Calu3 (cell line): ENCODE results near the gene CDH3. TPM values are rescaled to one million over a fixed set of nuclear protein-coding genes. Genes with fewer than 3 reads are reported as not detected.
"Not testable (repeated sequence)": the region's sequence is repeated elsewhere in the genome, so short reads cannot be mapped to it uniquely, and the experiment has no call there.

Source experiments
- BruUV-seq: library from RNA; stranded (reverse); fragments of 400-500 nt; replicated peaks from 2 replicates; lab custom pipeline; 2021; lab: Mats Ljungman, UMichigan
- CTCF ChIA-PET: fragments of 300-600 bp; sonication (Branson Sonifier 250); formaldehyde crosslinking; loops from one replicate; lab custom pipeline; 2022; ENCODE audit warnings: antibody characterized with exemption; lab: Charles Lee
- DNase-seq: peaks from one replicate; pipeline ENCODE4 v3.0.0; 2022
- H3K27ac Mint-ChIP-seq: one replicate; pipeline ENCODE4 v1.8.0; 2022; ENCODE audit warnings: mixed read lengths; ENCODE audit not compliant: unreplicated experiment
- H3K27me3 Mint-ChIP-seq: one replicate; pipeline ENCODE4 v1.8.0; 2022; ENCODE audit warnings: mixed read lengths; ENCODE audit not compliant: unreplicated experiment
- H3K36me3 Mint-ChIP-seq: one replicate; pipeline ENCODE4 v1.8.0; 2022; ENCODE audit warnings: mild to moderate bottlenecking, moderate library complexity, mixed read lengths; ENCODE audit not compliant: insufficient read depth, unreplicated experiment
- H3K4me1 Mint-ChIP-seq: one replicate; pipeline ENCODE4 v1.8.0; 2022; ENCODE audit warnings: mild to moderate bottlenecking, low read depth, mixed read lengths; ENCODE audit not compliant: unreplicated experiment
- H3K4me3 Mint-ChIP-seq: one replicate; pipeline ENCODE4 v1.8.0; 2022; ENCODE audit warnings: mild to moderate bottlenecking, low read depth, moderate library complexity, mixed read lengths; ENCODE audit not compliant: unreplicated experiment
- H3K9me3 Mint-ChIP-seq: one replicate; pipeline ENCODE4 v1.8.0; 2022; ENCODE audit warnings: low read depth, mixed read lengths; ENCODE audit not compliant: unreplicated experiment
- CTCF ChIP-seq: fragments of 200-600 bp; IDR thresholded peaks from one replicate; pipeline ENCODE4 v1.8.0; 2022; ENCODE audit warnings: antibody characterized with exemption; ENCODE audit not compliant: unreplicated experiment
- intact Hi-C: fragments of 100-400 bp; cut with micrococcal nuclease; formaldehyde crosslinking; loops from one replicate; pipeline ENCODE4 v1.10.0; 2022; ENCODE audit not compliant: unreplicated experiment
- total RNA-seq: library from RNA; stranded (reverse); gene quantifications from 2 replicates; pipeline ENCODE4 v1.2.3, GENCODE V29; 2022

Gene CDH3
- total RNA-seq, 1 experiment from 2014 or later, result 41.7 TPM

GRCh38 chr16:68715471-68715870 is 70.4 kb downstream of the CDH3 start:
- Mint-ChIP-seq H3K4me1 (peaks cover 15% of the 10 kb centered on the region), H3K36me3 (no peaks in the 10 kb centered on the region), H3K4me3 (no peak overlapping the region), H3K27me3 (no peaks in the 10 kb centered on the region), H3K27ac (no peak overlapping the region), H3K9me3 (no peaks in the 10 kb centered on the region)
- no TSS peak for BruUV-seq
- DNase-seq, result no peak
- TF ChIP-seq CTCF, result no peak
- intact Hi-C loops, result no loop called here
- CTCF ChIA-PET, result no interaction called here

- H3K9me3 Mint-ChIP-seq, H3K36me3 Mint-ChIP-seq, DNase-seq, H3K27me3 Mint-ChIP-seq, BruUV-seq, H3K27ac Mint-ChIP-seq, H3K4me1 Mint-ChIP-seq, H3K4me3 Mint-ChIP-seq, intact Hi-C loops: not testable (repeated sequence)
- CTCF ChIA-PET, result interaction anchor here (0.5 to 1.3 kb wide), 7 partner anchors 9 to 951 kb away, joined by 3 to 8 read pairs (median 3); partner anchors contain the start of gene CDH1
Observed at GRCh38 chr16:68716516-68716915, 71.4 kb downstream of the CDH3 start.

- H3K27me3 Mint-ChIP-seq, result no peaks in the 10 kb centered on the region
- CTCF ChIA-PET, result interaction anchor here (1.3 kb wide), 1 partner anchor 20 kb away, joined by 3 read pairs; the partner anchor contains the start of gene CDH1
- TF ChIP-seq CTCF, result no peak
- H3K36me3 Mint-ChIP-seq, result peaks cover 5% of the 10 kb centered on the region
- H3K9me3 Mint-ChIP-seq, result no peaks in the 10 kb centered on the region
- no peak overlapping the region for H3K27ac Mint-ChIP-seq
- no peaks in the 10 kb centered on the region for H3K4me1 Mint-ChIP-seq
- no TSS peak for BruUV-seq
- intact Hi-C loops, result no loop called here
- no peak for DNase-seq
- no peak overlapping the region for H3K4me3 Mint-ChIP-seq
Observed at GRCh38 chr16:68717684-68718083, 72.6 kb downstream of the CDH3 start.

GRCh38 chr16:68718590-68718989 is 73.5 kb downstream of the CDH3 start:
- intact Hi-C loops, result no loop called here
- H3K4me3 Mint-ChIP-seq, result no peak overlapping the region
- H3K4me1 Mint-ChIP-seq, result no peaks in the 10 kb centered on the region
- H3K27ac Mint-ChIP-seq, result no peak overlapping the region
- TF ChIP-seq CTCF, result no peak
- CTCF ChIA-PET, result no interaction called here
- H3K9me3 Mint-ChIP-seq, result no peaks in the 10 kb centered on the region
- DNase-seq, result no peak
- no peaks in the 10 kb centered on the region for H3K27me3 Mint-ChIP-seq
- peaks cover 5% of the 10 kb centered on the region for H3K36me3 Mint-ChIP-seq
- no TSS peak for BruUV-seq

GRCh38 chr16:68719993-68720489 is 74.9 kb downstream of the CDH3 start:
- H3K27me3 Mint-ChIP-seq, result no peaks in the 10 kb centered on the region
- BruUV-seq, result no TSS peak
- no peak for DNase-seq
- no peak overlapping the region for H3K27ac Mint-ChIP-seq
- peaks cover 5% of the 10 kb centered on the region for H3K36me3 Mint-ChIP-seq
- no peak overlapping the region for H3K4me3 Mint-ChIP-seq
- H3K9me3 Mint-ChIP-seq, result no peaks in the 10 kb centered on the region
- TF ChIP-seq CTCF, result no peak
- H3K4me1 Mint-ChIP-seq, result no peaks in the 10 kb centered on the region
- CTCF ChIA-PET, result interaction anchor here (0.7 kb wide), 1 partner anchor 914 kb away, joined by 5 read pairs; the partner anchor contains the start of gene RANBP10
- intact Hi-C loops, result no loop called here
